Hepatocyte (in vitro differentiated cells): ENCODE results near the gene AMFR.

Experiments
- EZH2 ChIP-seq: fragments of 200-600 bp; sonication (generic); IDR thresholded peaks from 2 replicates; pipeline ENCODE4 v1.6.1; 2016; ENCODE audit warnings: antibody characterized with exemption, mild to moderate bottlenecking, borderline replicate concordance
- EZH2phosphoT487 ChIP-seq: fragments of 200-600 bp; sonication (generic); IDR thresholded peaks from one replicate; pipeline ENCODE4 v1.6.1; 2018; ENCODE audit warnings: antibody characterized with exemption, mild to moderate bottlenecking, low read depth, moderate library complexity; ENCODE audit not compliant: unreplicated experiment, severe bottlenecking
- TF ChIP-seq, protein P1 (sequence below): fragments of 200-600 bp; sonication (generic); IDR thresholded peaks from 2 replicates; pipeline ENCODE4 v1.5.1; 2016; ENCODE audit warnings: antibody characterized with exemption, mild to moderate bottlenecking; ENCODE audit not compliant: poor library complexity

DNA sequence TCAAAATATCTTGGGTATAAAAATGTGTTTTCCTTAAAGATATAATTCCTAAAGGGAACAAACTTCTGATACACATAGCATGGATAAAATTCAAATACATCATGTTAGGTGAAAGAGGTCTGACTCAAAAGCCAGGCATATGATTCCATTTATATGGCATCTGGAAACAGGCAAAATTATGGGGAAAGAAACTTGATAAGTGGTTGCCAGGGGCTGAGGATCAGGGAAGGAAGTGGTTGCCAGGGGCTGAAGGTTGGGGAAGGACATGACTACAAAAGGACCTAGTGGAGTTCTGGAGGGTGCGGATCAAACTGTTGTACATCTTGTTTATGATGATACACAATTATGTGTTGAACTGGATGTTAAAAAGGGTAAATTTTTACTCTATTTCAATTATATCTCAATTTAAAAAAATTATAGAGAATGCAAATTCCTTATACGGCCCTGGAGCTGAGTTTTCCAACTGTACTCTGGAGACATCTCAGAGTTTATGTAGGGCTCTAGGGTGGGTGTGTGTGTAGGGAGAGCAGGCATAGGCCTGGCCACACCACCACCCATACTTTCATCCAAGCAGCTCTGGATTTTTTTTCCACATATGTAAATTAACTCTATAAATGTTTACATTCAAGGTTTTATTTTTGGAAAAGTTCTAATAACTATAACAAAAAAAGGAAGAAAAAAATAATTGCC lies 55.0 kb downstream of the AMFR start:
- TF ChIP-seq, protein P1, sequence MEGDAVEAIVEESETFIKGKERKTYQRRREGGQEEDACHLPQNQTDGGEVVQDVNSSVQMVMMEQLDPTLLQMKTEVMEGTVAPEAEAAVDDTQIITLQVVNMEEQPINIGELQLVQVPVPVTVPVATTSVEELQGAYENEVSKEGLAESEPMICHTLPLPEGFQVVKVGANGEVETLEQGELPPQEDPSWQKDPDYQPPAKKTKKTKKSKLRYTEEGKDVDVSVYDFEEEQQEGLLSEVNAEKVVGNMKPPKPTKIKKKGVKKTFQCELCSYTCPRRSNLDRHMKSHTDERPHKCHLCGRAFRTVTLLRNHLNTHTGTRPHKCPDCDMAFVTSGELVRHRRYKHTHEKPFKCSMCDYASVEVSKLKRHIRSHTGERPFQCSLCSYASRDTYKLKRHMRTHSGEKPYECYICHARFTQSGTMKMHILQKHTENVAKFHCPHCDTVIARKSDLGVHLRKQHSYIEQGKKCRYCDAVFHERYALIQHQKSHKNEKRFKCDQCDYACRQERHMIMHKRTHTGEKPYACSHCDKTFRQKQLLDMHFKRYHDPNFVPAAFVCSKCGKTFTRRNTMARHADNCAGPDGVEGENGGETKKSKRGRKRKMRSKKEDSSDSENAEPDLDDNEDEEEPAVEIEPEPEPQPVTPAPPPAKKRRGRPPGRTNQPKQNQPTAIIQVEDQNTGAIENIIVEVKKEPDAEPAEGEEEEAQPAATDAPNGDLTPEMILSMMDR: no peak
- TF ChIP-seq EZH2 (no peak), EZH2phosphoT487 (no peak)
